HCT116 (cell line): ENCODE data around the gene EBPL. TPM values are rescaled to one million over a fixed set of nuclear protein-coding genes. Genes with fewer than 3 reads are reported as not detected.
A peak's percentile ranks its signal among the peaks of the same experiment; 100 is the strongest.

Experiments
- ATAC-seq: fragments of 200-7000 bp; cut with Tn5 transposase; 2 replicates; pipeline ENCODE4 v1.9.1; 2020; ENCODE audit warnings: mild to moderate bottlenecking, moderate library complexity
- BruUV-seq: library from RNA; stranded (reverse); fragments of 400-500 nt; replicated peaks from 2 replicates; lab custom pipeline; 2021; lab: Mats Ljungman, UMichigan
- CTCF ChIA-PET: fragments of 300-600 bp; sonication (Branson Sonifier 250); formaldehyde crosslinking; loops from one replicate; lab custom pipeline; 2021; ENCODE audit warnings: antibody characterized with exemption; lab: Charles Lee
- POLR2A ChIA-PET: fragments of 300-600, 350-600 bp; sonication (Branson Sonifier 250); formaldehyde crosslinking; loops from one replicate; lab custom pipeline; 2021; ENCODE audit warnings: antibody characterized with exemption; lab: Charles Lee
- RAD21 ChIA-PET, 2 experiments: fragments of 300-600 bp; sonication (Branson Sonifier 250); formaldehyde crosslinking; loops; one replicate each; lab custom pipeline; 2023; ENCODE audit warnings: low total read pairs in 2 of 2; ENCODE audit not compliant: uncharacterized antibody in 2 of 2, unreplicated experiment in 2 of 2, low non-redundant PET in 1 of 2; lab: Charles Lee
- DNase-seq: peaks from one replicate; pipeline ENCODE4 v3.0.0-alpha.2; 2010; ENCODE audit warnings: low read depth, low spot score
- H2AFZ ChIP-seq: fragments of 200-600 bp; shearing (Covaris generic), sonication (generic); 2 replicates; pipeline ENCODE4 v1.6.1; 2017; ENCODE audit warnings: low read depth, mixed run types, mixed read lengths, antibody characterized with exemption, low read length; ENCODE audit not compliant: poor library complexity, severe bottlenecking
- H3K27ac ChIP-seq: 2 replicates; pipeline ENCODE4 v1.5.1; 2012; ENCODE audit warnings: low read depth, low read length
- H3K27me3 ChIP-seq: fragments of 200-600 bp; sonication (generic); 2 replicates; pipeline ENCODE4 v1.6.1; 2016; ENCODE audit warnings: mixed run types, low read length, mixed read lengths; ENCODE audit not compliant: insufficient read depth
- H3K36me3 ChIP-seq, 2 experiments: fragments of 200-500 bp in 1 of 2; fragments of 200-600 bp in 1 of 2; sonication (Bioruptor generic) in 1 of 2; sonication (generic) in 1 of 2; 2 replicates each; pipeline versions ENCODE4 v1.5.1 to v1.6.1; 2014 to 2016; ENCODE audit warnings: low read length in 2 of 2, inconsistent platforms in 1 of 2, mixed read lengths in 1 of 2, mixed run types in 1 of 2; ENCODE audit not compliant: insufficient read depth in 2 of 2, control insufficient read depth in 1 of 2
- H3K4me1 ChIP-seq, 2 experiments: fragments of 200-600 bp in 1 of 2; sonication (generic) in 1 of 2; 2 replicates each; pipeline versions ENCODE4 v1.5.1 to v1.6.1; 2012 to 2017; ENCODE audit warnings: low read length in 2 of 2, inconsistent platforms in 1 of 2, mild to moderate bottlenecking in 1 of 2, mixed read lengths in 1 of 2, mixed run types in 1 of 2, moderate library complexity in 1 of 2; ENCODE audit not compliant: insufficient read depth in 2 of 2, control insufficient read depth in 1 of 2
- H3K4me2 ChIP-seq: fragments of 200-600 bp; sonication (generic); 2 replicates; pipeline ENCODE4 v1.6.1; 2017; ENCODE audit warnings: mixed run types, low read length, mixed read lengths
- H3K4me3 ChIP-seq, 2 experiments: fragments of 200-600 bp in 1 of 2; sonication (generic) in 1 of 2; replicated peaks in 1 of 2; 2 replicates each; pipeline ENCODE4 v1.5.1; 2011 to 2016; ENCODE audit warnings: low read length in 2 of 2, control low read depth in 1 of 2, low read depth in 1 of 2, mild to moderate bottlenecking in 1 of 2, mixed read lengths in 1 of 2, mixed run types in 1 of 2
- H3K79me2 ChIP-seq: fragments of 200-600 bp; sonication (generic); 2 replicates; pipeline ENCODE4 v1.6.1; 2017; ENCODE audit warnings: mild to moderate bottlenecking, mixed run types, low read length, moderate library complexity, mixed read lengths; ENCODE audit not compliant: insufficient read depth
- H3K9ac ChIP-seq: fragments of 200-600 bp; sonication (generic); 2 replicates; pipeline ENCODE4 v1.6.1; 2016; ENCODE audit warnings: low read length, mixed read lengths
- H3K9me2 ChIP-seq: fragments of 200-600 bp; sonication (generic), shearing (Covaris generic); 2 replicates; pipeline ENCODE4 v1.6.1; 2017; ENCODE audit warnings: mixed run types, mild to moderate bottlenecking, moderate library complexity; ENCODE audit not compliant: insufficient read depth
- H3K9me3 ChIP-seq, 2 experiments: fragments of 200-500 bp in 1 of 2; fragments of 200-600 bp in 1 of 2; sonication (Bioruptor generic) in 1 of 2; sonication (generic) in 1 of 2; 2 replicates each; pipeline ENCODE4 v1.6.1; 2014 to 2017; ENCODE audit warnings: low read length in 2 of 2, mixed read lengths in 2 of 2, inconsistent platforms in 1 of 2, low read depth in 1 of 2, mild to moderate bottlenecking in 1 of 2, mixed run types in 1 of 2, moderate library complexity in 1 of 2; ENCODE audit not compliant: control insufficient read depth in 1 of 2, insufficient read depth in 1 of 2
- H4K20me1 ChIP-seq: fragments of 200-600 bp; sonication (generic), shearing (Covaris generic); 2 replicates; pipeline ENCODE4 v1.6.1; 2017; ENCODE audit warnings: mixed run types, mild to moderate bottlenecking, moderate library complexity; ENCODE audit not compliant: insufficient read depth
- CBX3 ChIP-seq: IDR thresholded peaks from 2 replicates; pipeline ENCODE4 v1.6.1; 2012; ENCODE audit warnings: low read depth
- CTCF ChIP-seq, 3 experiments: fragments of 200-600 bp in 1 of 3; sonication (generic) in 1 of 3; IDR thresholded peaks in 2 of 3; conservative IDR thresholded peaks in 1 of 3; 2 replicates each; pipeline ENCODE4 v1.5.1; 2012 to 2017; ENCODE audit warnings: low read depth in 2 of 3, low read length in 2 of 3, antibody characterized with exemption in 1 of 3, borderline replicate concordance in 1 of 3, control low read depth in 1 of 3, mild to moderate bottlenecking in 1 of 3, mixed read lengths in 1 of 3, mixed run types in 1 of 3, moderate library complexity in 1 of 3; ENCODE audit not compliant: insufficient read depth in 1 of 3
- MAX ChIP-seq: IDR thresholded peaks from 2 replicates; pipeline ENCODE4 v1.6.1; 2012
- RAD21 ChIP-seq: IDR thresholded peaks from 2 replicates; pipeline ENCODE4 v1.6.1; 2012; ENCODE audit warnings: low read depth, mild to moderate bottlenecking
- SIN3A ChIP-seq: IDR thresholded peaks from 2 replicates; pipeline ENCODE4 v1.6.1; 2012; ENCODE audit warnings: low read depth
- SP1 ChIP-seq: IDR thresholded peaks from 2 replicates; pipeline ENCODE4 v1.6.1; 2012; ENCODE audit warnings: low read depth
- ZNF274 ChIP-seq: fragments of 200-500 bp; sonication (Bioruptor generic); IDR thresholded peaks from 2 replicates; pipeline ENCODE4 v1.6.1; 2014; ENCODE audit warnings: mild to moderate bottlenecking, low read depth, low read length, inconsistent platforms
- intact Hi-C: fragments of 100-400 bp; cut with micrococcal nuclease; formaldehyde crosslinking; loops from 2 replicates; pipeline ENCODE4 v1.10.0; 2022
- total RNA-seq: library from RNA; stranded (reverse); gene quantifications from one replicate; pipeline ENCODE4 v1.2.1, GENCODE V29; 2021; ENCODE audit not compliant: unreplicated experiment

Gene EBPL
- total RNA-seq, 1 experiment from 2014 or later = 73.2 TPM

- no peaks in the 10 kb centered on the region for H3K9me3 ChIP-seq
- CTCF ChIA-PET = interaction anchor here (0.9 to 1.5 kb wide), 4 partner anchors 177 to 1398 kb away, joined by 3 to 7 read pairs (median 4); no protein-coding TSS in a partner anchor
- H3K36me3 ChIP-seq = peaks cover 7 to 24% of the 10 kb centered on the region in 2 experiments; a peak in 2 of 4 replicates
- no peak overlapping the region for H3K9ac ChIP-seq
- no peak for DNase-seq
- BruUV-seq = no TSS peak
- peaks cover 44% of the 10 kb centered on the region for H3K79me2 ChIP-seq
- H3K9me2 ChIP-seq = no peaks in the 10 kb centered on the region
- intact Hi-C loops = loop anchor here (10.0 kb wide), 1 partner anchor 324 kb away; the partner anchor contains the start of gene TRIM13
- no peak for ATAC-seq
- H2AFZ ChIP-seq = no peak overlapping the region
- TF ChIP-seq SP1 = no peak
- peaks cover 3% of the 10 kb centered on the region; the same call in 1 of the 2 replicates for H4K20me1 ChIP-seq
- no peak overlapping the region for H3K27ac ChIP-seq
- POLR2A ChIA-PET = no interaction called here
- H3K4me3 ChIP-seq = no peak overlapping the region
- no peak overlapping the region for H3K4me2 ChIP-seq
- RAD21 ChIA-PET = interaction anchor here in 1 of 2 experiments (1.0 kb wide), 1 partner anchor 265 kb away, joined by 4 read pairs; the partner anchor contains the start of gene SPRYD7
- H3K27me3 ChIP-seq = no peaks in the 10 kb centered on the region
- H3K4me1 ChIP-seq = peaks cover 0 to 11% of the 10 kb centered on the region in 2 experiments; a peak in 2 of 4 replicates
These were observed 20.5 kb downstream of the EBPL start for GRCh38 chr13:49670828-49671227.

- peaks cover 3% of the 10 kb centered on the region; the same call in 1 of the 2 replicates for H4K20me1 ChIP-seq
- ATAC-seq (peak; percentile 99), DNase-seq (peak; percentile 63)
- no TSS peak for BruUV-seq
- peaks cover 0 to 11% of the 10 kb centered on the region in 2 experiments; a peak in 2 of 4 replicates for H3K4me1 ChIP-seq
- no peaks in the 10 kb centered on the region for H3K9me2 ChIP-seq
- ChIA-PET RAD21 (interaction anchor here in 1 of 2 experiments (1.0 kb wide), 1 partner anchor 266 kb away, joined by 4 read pairs; the partner anchor contains the start of gene SPRYD7), POLR2A (interaction anchor here (1.3 kb wide), 1 partner anchor 123 kb away, joined by 3 read pairs; the partner anchor contains the start of gene KPNA3), CTCF (interaction anchor here (0.7 to 1.5 kb wide), 8 partner anchors 11 to 1399 kb away, joined by 3 to 7 read pairs (median 3); partner anchors contain the start of gene EBPL)
- intact Hi-C loops = loop anchor here (1.0 to 10.0 kb wide), 4 partner anchors 178 to 1400 kb away; partner anchors contain the start of gene TRIM13
- peak overlapping the region; percentile 1; the same call in 1 of the 2 replicates for H3K4me2 ChIP-seq
- TF ChIP-seq RAD21 (peak; percentile 94), MAX (no peak; the same call in 1 of the 2 replicates), ZNF274 (no peak), CBX3 (0 out of 2 replicates have a peak, but pooled peaks have one; percentile 16), CTCF (IDR thresholded peaks at IDR 0.05 in 2 of 3, conservative IDR thresholded peaks at IDR 0.05 in 1 of 3; ENCODE audit: borderline replicate concordance in 1 of 3, insufficient read depth in 1 of 3, low read depth in 2 of 3, low read length in 2 of 3) (peak; percentile 74 to 92 (median 81)), SIN3A (no peak)
- no peak overlapping the region for H3K4me3 ChIP-seq
- no peaks in the 10 kb centered on the region for H3K9me3 ChIP-seq
- H2AFZ ChIP-seq = no peak overlapping the region
- H3K9ac ChIP-seq = no peak overlapping the region
- peaks cover 34% of the 10 kb centered on the region for H3K79me2 ChIP-seq
- no peaks in the 10 kb centered on the region for H3K27me3 ChIP-seq
- H3K36me3 ChIP-seq = peaks cover 7 to 18% of the 10 kb centered on the region in 2 experiments; a peak in 2 of 4 replicates
- no peak overlapping the region for H3K27ac ChIP-seq
These were observed 21.5 kb downstream of the EBPL start for GRCh38 chr13:49669735-49670309.
